ENCODE data around the gene CACNA2D3.

Gene CACNA2D3

DNA sequence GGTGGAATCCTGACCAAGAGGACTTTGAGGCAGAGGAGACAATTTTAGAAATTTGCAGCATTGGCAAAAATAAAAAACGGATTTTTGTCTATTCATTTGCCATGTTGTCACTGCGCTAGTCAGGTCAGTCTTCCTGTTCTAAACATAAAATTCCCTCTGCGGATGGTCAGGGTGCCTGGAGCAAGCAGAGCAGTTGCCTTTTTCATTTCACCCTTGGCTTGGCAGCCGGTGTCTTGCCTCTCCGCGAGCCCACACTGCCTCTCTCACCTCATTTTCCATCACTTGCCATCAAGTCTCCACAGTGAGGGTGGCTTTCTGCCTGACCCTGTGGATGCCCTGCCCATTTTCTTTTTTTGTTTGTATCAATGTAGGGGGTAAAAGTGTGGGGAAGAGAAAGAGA is 409.4 kb downstream of the CACNA2D3 start:
- intact Hi-C loops (cut with DNase I; ENCODE audit: low total_unique reads), result no loop called here
- H3K27me3 ChIP-seq, result no peaks in the 10 kb centered on the region
- H3K27ac ChIP-seq, result no peak overlapping the region
- DNase-seq, result no peak
- H3K36me3 ChIP-seq, result no peaks in the 10 kb centered on the region
- TF ChIP-seq, protein P1, sequence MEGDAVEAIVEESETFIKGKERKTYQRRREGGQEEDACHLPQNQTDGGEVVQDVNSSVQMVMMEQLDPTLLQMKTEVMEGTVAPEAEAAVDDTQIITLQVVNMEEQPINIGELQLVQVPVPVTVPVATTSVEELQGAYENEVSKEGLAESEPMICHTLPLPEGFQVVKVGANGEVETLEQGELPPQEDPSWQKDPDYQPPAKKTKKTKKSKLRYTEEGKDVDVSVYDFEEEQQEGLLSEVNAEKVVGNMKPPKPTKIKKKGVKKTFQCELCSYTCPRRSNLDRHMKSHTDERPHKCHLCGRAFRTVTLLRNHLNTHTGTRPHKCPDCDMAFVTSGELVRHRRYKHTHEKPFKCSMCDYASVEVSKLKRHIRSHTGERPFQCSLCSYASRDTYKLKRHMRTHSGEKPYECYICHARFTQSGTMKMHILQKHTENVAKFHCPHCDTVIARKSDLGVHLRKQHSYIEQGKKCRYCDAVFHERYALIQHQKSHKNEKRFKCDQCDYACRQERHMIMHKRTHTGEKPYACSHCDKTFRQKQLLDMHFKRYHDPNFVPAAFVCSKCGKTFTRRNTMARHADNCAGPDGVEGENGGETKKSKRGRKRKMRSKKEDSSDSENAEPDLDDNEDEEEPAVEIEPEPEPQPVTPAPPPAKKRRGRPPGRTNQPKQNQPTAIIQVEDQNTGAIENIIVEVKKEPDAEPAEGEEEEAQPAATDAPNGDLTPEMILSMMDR (IDR thresholded peaks at IDR 0.05), result no peak
- no peaks in the 10 kb centered on the region for H3K4me1 ChIP-seq
- H3K4me3 ChIP-seq, result no peak overlapping the region
- peaks cover 0 to 4% (median under 1%) of the 10 kb centered on the region in 3 donors for H3K9me3 ChIP-seq

DNA sequence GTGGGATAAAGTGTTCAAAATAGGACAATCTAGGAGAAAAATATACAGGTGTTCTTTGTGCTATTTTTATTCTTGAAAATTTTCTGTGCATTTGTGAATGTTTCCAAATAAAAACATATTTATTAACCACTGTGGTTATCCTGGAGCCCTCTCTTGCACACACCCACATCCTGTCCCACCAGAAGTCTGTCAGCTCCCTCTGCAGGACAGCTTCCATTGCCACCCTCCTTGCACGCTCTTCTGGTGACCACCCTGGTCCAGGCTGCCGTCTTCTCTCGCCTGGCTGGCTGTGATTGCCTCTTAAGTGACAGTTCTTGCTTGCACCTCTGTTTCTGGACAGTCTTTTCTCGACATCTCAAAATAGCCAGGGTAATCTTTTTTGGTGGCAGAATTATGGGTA is 411.5 kb downstream of the CACNA2D3 start:
- Histone ChIP-seq H3K36me3 (no peaks in the 10 kb centered on the region), H3K9me3 (no peaks in the 10 kb centered on the region), H3K27ac (no peak overlapping the region), H3K27me3 (no peaks in the 10 kb centered on the region), H3K4me3 (no peak overlapping the region), H3K4me1 (no peaks in the 10 kb centered on the region)
- TF ChIP-seq, protein P1 (IDR thresholded peaks at IDR 0.05), result no peak
- intact Hi-C loops (cut with DNase I; ENCODE audit: low total_unique reads), result no loop called here
- DNase-seq, result no peak

DNA sequence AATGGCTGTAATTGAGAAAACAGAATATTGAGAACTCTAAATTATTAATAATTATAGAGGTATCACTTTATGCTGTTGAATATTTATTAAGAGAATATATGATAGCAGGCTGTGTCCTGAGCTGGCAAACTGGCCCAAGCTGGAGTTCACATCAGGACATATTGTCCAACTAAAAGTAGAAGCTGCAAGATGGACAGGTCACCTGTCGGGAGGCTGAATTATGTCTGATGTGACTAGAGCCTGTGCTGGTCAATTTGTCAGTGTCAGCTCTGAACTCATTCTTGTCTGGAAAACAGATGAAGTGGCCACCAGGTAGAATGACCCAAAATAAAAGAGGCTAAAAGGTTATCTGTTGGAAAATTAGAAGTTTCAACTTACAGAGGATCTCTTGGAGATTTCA is 413.3 kb downstream of the CACNA2D3 start:
- no peaks in the 10 kb centered on the region for H3K36me3 ChIP-seq
- no peaks in the 10 kb centered on the region for H3K27me3 ChIP-seq
- H3K4me1 ChIP-seq, result no peaks in the 10 kb centered on the region
- TF ChIP-seq, protein P1 (IDR thresholded peaks at IDR 0.05), result no peak
- intact Hi-C loops (cut with DNase I; ENCODE audit: low total_unique reads), result no loop called here
- H3K27ac ChIP-seq, result no peak overlapping the region
- no peak overlapping the region for H3K4me3 ChIP-seq
- H3K9me3 ChIP-seq, result no peaks in the 10 kb centered on the region
- DNase-seq, result no peak

DNA sequence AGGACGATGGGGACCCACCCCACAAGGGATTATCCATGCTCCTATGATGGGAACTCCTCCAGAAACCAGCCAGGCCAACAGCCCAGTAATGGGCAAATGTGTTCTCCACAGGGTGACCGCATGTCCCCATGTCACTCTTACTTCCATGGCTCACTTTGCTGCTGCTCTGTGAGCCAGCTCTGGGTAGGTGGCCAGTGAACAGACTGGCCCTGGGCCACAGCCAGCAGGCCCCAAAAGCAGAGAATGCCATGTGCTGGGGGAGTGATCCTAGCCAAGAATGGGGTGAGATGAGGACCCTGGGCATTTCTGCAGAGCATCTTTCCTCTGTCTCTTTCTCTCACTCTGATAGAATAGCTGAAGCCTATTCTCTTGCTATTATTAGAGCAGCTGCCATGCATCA is 414.1 kb downstream of the CACNA2D3 start:
- no peak for DNase-seq
- intact Hi-C loops (cut with DNase I; ENCODE audit: low total_unique reads), result no loop called here
- TF ChIP-seq, protein P1 (IDR thresholded peaks at IDR 0.05), result no peak

DNA sequence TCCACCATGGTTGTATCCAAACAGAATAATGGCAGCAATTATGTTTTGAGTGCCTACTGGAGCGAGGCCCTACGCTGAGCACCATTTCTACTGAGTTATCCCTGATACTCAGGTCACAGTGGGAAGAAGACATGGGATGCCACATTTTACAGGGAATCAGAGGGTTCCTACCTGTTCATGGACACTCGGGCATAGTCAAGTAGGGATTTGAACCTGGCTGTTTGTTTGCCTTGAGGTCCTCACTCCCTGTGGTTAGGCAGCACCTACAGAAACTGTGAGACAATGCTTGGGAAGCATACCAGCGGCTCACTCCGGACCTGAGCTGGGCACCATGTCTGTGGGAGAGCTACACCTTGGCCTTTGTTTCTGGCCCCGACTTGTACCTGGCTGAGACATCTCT is 415.2 kb downstream of the CACNA2D3 start:
- Histone ChIP-seq H3K4me3 (no peak overlapping the region), H3K27ac (no peak overlapping the region), H3K9me3 (no peaks in the 10 kb centered on the region), H3K36me3 (no peaks in the 10 kb centered on the region), H3K4me1 (no peaks in the 10 kb centered on the region), H3K27me3 (no peaks in the 10 kb centered on the region)
- TF ChIP-seq, protein P1 (IDR thresholded peaks at IDR 0.05), result no peak
- intact Hi-C loops (cut with DNase I; ENCODE audit: low total_unique reads), result no loop called here
- no peak for DNase-seq

More for the DNA sequence above, 414.1 kb downstream of the CACNA2D3 start:
- Histone ChIP-seq H3K27me3 (no peaks in the 10 kb centered on the region), H3K36me3 (no peaks in the 10 kb centered on the region), H3K4me3 (no peak overlapping the region), H3K4me1 (no peaks in the 10 kb centered on the region), H3K9me3 (no peaks in the 10 kb centered on the region), H3K27ac (no peak overlapping the region)

DNA sequence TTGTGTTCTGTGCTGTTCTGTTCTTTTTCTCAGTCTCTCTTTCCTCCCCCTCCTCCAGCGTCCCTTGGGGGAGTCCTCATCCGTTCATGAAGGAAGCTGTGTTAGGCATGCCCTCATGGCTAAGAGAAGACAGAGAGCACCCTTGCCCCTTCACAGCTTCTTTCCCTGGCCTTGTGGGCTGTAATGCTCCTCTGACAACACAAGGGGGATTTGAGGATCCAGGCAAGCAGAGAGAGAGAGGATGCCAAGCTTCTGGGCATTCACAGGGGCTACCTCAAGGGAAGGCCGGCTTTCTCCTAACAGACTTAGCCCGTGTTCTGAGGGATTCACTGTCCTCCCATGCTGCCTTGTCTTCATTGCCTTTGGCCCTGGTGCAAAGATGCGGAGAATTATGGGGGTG is 416.0 kb downstream of the CACNA2D3 start:
- Histone ChIP-seq H3K36me3 (no peaks in the 10 kb centered on the region), H3K9me3 (no peaks in the 10 kb centered on the region), H3K4me1 (no peaks in the 10 kb centered on the region), H3K4me3 (no peak overlapping the region), H3K27me3 (no peaks in the 10 kb centered on the region), H3K27ac (no peak overlapping the region)
- DNase-seq, result no peak
- intact Hi-C loops (cut with DNase I; ENCODE audit: low total_unique reads), result no loop called here
- TF ChIP-seq, protein P1 (IDR thresholded peaks at IDR 0.05), result no peak
